CD4-positive, alpha-beta T cell treated with Interleukin-1 beta for 1 hour (primary cell): ENCODE measurements around the gene GRIK5.

Source experiments
- DNase-seq, 2 donors: peaks; one replicate each; pipeline ENCODE4 v3.0.0-alpha.2; 2020 to 2022

Gene GRIK5

DNA sequence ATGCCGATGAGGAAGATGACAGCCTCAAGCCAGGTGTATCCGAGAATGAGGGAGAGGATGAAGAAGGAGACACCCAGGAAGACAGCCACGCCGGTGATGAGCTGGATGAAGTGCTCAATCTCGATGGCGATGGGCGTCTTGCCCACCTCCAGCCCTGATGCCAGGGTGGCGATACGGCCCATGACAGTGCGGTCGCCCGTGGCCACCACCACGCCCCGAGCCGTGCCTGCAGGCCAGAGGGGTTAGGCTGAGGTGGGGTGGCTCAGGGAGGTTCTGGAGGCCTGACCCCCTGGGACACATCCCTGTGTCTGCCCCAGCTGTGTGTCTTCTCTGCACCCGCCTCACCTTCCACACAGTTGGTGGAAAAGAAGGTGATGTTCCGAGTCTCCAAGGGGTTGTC, 85.0 kb downstream of the GRIK5 start:
- no peak for DNase-seq

DNA sequence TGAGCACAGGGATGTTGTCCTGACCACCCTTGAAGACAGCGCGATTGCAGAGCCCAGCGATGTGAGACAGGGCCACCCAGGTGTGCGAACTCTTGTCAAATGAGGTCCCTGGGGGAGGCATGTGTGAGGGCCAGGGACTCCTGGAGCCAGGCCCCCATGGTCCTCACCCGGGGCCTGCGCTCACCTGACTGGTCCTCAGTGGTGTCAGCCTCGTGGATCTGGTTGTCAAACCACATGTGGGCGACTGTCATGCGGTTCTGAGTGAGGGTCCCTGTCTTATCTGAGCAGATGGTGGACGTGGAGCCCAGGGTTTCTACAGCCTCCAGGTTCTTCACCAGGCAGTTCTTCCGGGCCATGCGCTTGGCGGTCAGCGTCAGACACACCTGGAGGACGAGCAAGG, 88.3 kb downstream of the GRIK5 start:
- no peak for DNase-seq

- DNase-seq, result no peak
Measured at GRCh38 chr19:41978470-41978869, 91.5 kb downstream of the GRIK5 start.

- DNase-seq, result no peak
Measured at GRCh38 chr19:41977916-41978315, 92.1 kb downstream of the GRIK5 start.

DNA sequence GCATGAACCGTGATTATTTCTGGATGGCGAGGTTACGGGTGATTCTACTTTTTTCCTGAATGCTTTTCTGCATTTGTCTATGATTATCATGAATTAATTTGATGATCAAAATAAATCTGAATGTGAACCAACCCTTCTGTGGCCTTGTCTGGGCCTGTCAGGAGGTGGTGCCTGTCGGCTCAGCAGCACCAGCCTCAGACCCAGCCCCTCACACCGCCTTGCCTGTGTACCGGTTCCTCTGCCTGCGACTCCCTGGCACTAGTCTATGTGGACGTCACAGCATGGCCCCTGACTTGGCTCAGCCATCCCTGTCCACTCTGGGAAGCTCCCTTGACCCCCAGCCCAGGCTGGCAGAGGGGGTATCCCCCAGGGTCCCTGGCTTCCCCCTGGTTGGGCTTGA, 95.4 kb downstream of the GRIK5 start:
- no peak for DNase-seq

GRCh38 chr19:41971363-41971762, 98.6 kb downstream of the GRIK5 start:
- no peak for DNase-seq

DNA sequence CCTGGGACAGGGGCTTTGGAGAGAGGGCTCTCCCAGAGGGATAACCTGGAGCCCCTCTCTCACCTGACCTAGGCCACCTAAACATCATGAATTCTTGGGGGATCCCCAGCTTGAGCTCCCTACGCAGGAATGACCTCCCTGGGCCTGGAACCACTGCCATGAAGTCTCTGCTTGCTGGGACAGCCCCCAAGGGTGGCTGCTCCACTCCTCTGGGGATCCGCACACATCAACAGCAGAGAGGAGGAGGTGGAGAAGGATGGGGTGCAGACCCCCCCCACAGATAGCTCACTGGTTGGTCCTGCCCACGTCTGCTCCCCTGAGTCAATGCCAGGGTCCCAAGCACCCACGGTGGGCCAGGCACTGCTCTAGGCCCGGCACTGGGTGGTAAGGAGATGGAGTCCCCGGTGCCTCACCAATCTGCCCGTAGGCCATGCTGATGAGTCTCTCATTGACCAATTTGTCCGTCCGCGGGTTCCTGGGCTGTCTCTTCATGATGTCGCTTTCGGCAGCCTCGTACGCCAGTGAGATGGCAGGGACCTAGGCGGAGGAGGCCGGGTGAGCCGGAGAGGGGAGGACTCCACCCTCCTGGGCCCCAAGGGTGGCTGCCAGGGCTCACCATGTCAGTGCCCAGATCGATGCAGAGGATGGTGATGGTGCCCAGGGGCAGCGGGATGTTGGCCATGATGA, 100.1 kb downstream of the GRIK5 start:
- DNase-seq, result no peak

DNA sequence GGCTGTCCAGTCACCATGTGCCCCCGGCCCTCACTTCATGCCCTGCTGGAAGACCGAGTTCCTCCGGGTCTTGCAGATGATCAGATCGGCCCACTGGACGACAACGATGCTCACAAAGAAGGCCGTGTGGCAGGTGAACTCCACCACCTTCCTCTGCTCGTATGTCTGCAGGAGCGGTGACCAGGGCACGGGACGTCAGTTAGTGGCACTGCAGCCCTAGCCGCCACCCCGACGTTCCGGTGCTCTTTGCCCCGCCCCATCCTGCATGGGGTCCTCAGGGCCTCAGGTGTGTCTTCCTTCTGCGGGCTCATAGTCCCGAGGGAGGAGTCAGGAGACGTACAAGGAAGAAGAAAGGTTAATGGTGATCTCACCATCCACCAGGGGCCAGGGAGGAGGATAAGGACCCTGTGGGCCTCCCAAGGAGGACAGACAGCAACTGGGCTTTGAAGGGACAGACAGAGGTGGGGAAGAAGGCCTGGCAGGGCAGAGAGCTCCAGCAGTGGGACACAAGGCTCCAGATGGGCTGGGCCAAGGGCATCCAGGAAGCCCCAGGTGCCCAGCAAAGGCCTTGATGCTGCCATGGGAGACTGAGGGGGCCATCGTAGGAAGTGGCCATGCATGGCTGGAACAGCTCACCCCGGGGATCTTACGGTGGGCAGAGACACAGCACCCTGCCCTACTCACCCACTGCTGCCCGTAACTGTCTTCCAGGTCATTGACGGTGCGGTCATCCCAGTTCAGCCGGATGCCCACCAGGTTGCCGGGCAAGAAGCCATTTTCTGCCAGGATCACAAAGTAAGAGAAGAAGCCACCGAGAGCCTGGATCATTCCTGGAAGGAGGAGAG, 101.0 kb downstream of the GRIK5 start:
- DNase-seq, result no peak

DNA sequence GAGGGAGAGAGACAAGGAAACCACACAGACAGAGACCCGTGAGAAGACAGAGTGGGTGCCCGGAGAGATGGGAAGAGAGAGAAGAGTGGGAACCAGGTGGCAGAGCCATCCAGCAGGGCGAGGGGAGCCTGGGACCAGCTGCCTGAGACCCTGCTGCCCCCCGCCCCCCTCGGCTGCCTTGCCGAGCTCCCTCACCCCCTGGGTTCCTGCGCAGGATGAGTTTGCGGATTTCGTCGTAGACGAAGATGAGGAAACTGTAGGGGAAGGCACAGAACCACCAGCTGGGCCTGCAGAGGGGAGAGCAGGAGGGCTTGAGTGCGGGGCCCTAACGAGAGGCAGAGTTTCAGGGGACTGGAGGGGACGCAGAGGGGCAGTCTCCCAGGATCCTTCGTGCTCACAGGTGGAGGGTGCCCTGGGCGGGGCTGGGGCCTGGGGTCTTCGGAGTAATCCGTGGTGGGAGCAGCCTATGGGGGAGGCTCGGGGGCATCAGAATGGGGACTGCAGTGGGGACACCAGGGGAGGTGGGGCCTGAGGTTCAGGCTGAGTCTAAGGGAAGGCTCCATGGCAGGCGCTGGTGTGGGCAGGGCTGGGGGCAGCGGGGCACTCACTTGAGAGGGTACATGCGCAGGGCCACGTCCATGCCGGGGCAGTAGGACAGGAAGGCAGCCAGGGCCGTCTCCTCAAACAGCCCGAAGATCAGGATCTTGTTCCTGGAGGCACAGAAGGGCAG, 102.8 kb downstream of the GRIK5 start:
- DNase-seq, result no peak

- no peak for DNase-seq
Measured at GRCh38 chr19:41965106-41965505, 104.9 kb downstream of the GRIK5 start.

DNA sequence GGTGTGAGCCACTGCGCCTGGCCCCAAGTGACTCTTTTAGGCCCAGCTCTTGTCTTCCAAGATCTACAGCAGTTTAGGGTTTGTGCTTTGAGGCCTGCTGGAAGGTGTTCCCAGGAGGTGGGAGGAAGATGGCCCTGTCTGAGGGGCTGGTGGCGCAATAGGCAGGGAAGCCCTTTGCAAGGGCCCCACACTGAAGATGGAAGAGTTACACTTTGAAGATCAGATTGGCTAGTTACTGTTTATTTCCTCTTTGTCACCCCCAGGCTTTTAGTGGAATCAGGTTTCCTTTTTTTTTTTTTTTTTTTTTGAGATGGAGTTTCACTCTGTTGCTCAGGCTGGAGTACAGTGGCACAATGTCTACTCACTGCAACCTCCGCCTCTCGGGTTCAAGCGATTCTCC, 109.0 kb downstream of the GRIK5 start:
- DNase-seq, result no peak

GRCh38 chr19:41959056-41960053, 110.7 kb downstream of the GRIK5 start, which contains the start of gene RABAC1:
TSS of gene RABAC1 (minus strand) at chr19:41959321. CDS start at chr19:41959292, 29 bp downstream.
- peak; percentile 88 to 89 for DNase-seq

DNA sequence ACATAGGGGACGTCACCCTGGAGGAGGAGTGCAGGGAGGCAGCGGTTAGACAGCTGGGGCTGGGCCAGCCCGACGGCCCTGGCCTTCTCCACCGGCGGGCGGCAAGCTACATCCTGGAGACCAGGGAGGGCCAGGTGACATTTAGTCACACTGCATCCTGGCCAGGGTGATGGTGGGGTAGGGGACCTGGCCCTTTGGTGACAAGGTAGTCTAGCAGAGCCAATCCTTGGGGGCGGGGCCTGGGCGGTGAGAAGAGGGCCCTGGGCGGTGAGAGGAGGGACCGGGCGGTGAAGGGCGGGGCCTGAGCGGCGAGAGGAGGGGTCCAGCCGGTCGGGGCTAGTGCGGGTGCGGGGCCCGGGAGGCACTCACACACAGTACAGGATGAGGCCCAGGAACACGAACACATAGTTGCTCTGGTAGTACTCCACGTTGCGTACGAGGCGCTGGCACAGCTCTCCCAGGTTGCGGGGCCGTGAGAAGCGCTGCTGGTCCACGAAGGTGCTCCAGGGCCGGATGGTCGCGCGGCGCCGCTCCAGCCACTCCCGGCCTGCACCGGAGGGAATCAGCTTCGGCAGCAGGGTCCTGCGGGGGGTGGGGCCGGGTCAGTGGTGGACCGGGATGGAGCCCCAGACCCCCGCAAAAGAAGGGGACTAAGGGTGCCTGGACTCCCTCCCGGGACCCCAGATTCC, 111.5 kb downstream of the GRIK5 start:
- DNase-seq, result peak; percentile 82 to 84

GRCh38 chr19:41957838-41958366, 112.1 kb downstream of the GRIK5 start:
- peak; percentile 58 to 63 for DNase-seq

- no peak for DNase-seq
Measured at GRCh38 chr19:41957161-41957837, 112.7 kb downstream of the GRIK5 start.

- no peak for DNase-seq
Measured at GRCh38 chr19:41956621-41957020, 113.4 kb downstream of the GRIK5 start.

DNA sequence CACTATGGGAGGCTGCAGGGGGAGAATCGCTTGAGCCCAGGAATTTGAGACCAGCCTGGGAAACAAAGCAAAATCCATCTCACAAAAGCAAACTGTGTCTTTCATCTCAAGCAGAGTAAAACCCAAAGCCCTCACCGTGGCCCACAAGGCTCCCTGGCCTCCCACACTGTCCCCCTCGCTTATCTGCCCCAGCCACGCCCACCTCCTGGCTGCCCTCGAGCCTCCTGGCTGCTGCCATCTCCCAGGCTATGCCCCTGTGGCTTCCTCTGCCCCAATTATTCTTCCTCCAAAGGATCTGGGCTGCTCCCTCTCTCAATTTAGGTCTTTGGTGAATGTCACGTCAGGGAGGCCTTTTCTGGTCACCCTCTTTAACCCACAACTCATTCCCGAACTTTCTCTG, 114.5 kb downstream of the GRIK5 start:
- DNase-seq, result no peak

GRCh38 chr19:41951686-41952172, 118.3 kb downstream of the GRIK5 start:
- DNase-seq, result peak; percentile 82 to 84
